ENCODE results near the gene KRABD2.
"Not testable (repeated sequence)": the region's sequence is repeated elsewhere in the genome, so short reads cannot be mapped to it uniquely, and the experiment has no call there.

The KRABD2 gene

GRCh38 chr17:8360260-8360659 is 16.2 kb downstream of the KRABD2 start:
- DNase-seq = no peak

DNA sequence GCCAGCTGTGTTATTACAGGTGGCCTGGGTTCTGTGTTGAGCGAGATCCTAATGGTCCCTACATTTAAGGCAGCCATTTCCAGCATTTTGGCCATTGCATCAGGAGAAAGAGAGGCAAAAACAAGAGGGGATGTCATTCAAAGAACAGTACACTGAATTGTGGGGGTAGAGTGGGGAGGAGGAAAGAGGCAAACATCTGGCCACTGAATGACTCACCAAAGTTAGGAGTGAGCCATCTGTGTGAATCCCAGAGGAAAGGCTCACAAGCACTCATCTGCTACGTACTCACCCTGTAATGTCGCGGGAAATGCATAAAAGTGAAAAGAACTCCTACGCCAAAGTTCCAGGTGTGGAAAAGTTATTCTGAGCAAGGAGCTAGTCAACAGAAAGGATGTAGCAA is 16.7 kb downstream of the KRABD2 start:
- DNase-seq = no peak

DNA sequence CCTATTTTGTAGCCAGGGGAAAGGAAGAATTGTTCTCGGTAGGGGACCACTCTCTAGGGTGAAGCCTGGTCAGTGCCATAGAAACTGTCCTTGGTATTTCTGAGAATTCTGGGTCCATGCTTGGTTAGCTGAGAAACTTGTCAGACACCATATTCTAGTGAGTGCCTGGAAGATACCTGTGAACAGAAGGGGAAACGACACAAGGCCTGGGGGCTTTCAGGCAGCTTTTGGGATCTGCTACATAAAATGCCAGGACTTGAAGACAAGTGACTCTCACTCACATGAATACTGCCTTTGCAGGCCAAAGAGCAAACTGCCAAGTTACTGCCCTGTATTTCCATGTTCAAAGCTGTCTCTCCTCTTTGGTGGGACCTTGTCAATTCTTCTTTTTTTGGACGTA is 18.6 kb downstream of the KRABD2 start:
- no peak for DNase-seq

DNA sequence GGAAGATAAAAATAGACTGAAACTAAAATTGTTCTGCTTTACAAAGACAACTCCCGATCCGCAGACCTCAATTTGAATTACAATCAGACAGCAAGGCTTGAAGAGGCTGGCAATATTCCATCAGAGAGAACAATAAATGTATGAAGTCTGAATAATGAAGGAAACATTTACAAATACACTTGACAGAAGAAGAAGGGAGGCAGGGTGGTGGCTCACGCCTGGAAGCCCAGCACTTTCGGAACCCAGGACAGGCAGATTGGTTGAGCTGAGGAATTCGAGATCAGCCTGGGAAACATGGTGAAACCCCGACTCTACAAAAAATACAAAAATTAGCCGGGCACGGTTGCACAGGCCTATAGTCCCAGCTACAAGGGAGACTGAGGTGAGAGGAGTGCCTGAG is 22.3 kb downstream of the KRABD2 start:
- no peak for DNase-seq

DNA sequence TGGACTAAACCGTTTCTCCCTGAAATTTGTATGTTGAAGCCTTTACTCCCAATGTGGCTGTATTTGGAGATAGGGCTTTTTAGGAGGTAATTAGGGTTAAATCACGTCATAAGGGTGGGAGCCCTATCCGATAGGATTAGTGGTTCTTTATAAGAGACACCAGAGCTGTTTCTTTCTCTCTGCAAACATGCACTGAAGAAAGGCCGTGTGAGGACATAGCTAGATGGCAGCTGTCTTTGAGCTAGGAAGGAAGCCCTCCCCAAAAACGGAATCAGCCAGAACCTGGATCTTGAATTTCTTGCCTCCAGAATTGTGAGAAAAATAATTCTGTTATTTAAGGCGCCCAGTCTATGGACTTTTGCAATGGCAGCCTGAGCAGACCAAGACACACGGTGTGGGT is 22.8 kb downstream of the KRABD2 start:
- no peak for DNase-seq

DNA sequence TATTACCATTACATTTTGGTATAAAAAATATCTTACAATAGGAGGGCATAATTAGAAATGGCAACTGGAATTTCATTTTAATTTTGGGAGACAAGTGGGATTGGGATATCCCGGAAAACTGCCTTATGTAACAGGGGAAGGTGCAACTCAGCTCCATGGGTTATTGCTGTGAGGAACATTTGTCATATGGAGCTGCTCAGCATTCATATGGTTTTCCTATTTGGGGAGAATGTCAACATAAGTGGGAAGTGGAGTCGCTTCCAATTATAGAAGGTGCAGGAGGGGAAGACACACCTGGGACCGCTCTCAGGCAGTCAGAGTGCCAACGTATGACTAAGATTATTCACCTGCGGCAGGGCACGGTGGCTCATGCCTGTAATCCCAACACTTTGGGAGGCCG is 26.2 kb downstream of the KRABD2 start:
- DNase-seq = no peak

DNA sequence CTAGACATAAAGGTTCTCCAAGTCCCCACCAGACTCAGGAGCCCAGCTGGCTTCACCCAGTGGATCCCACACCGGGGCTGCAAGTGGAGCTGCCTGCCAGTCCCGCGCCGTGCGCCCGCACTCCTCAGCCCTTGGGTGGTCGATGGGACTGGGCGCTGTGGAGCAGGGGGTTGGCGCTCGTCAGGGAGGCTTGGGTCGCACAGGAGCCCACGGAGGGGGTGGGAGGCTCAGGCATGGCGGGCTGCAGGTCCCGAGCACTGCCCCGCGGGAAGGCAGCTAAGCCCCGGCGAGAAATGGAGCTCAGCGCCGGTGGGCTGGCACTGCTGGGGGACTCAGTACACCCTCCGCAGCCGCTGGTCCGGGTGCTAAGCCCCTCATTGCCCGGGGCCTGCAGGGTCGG is 29.5 kb downstream of the KRABD2 start:
- not testable (repeated sequence) for DNase-seq

DNA sequence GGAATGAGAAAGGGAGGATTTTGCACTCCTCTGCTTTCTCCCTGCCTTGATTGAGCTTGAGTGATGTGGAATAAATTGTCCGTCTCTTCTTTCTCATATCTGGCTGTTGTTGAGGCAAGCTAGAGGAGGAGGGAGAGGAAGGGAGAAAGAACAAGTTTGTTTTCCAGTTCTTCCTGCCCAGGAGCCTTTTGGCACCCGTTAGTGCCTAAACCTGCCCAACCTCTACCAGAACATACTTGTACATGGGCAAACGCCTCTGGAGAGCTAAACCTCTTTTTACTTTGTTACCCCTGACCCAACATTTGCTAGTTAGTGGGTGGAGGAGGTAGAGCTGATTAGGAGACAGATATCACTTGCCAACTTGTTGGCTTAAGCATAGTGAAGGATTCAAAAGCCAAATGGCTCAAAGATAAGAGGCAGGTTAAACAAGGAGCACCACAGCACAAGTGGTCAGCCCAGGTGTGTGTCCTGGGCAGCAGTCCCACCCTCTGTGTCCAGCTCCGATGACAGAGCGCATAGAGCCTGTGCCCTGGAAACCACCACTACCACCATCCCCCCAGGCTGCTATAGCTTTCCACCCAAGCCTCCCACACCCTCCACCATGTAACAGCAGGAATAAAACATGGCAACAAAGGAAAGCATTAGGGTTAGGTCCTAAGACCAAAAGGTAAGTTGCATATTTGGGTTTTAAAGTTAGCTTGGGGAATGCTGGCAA is 30.4 kb downstream of the KRABD2 start:
- DNase-seq = no peak

DNA sequence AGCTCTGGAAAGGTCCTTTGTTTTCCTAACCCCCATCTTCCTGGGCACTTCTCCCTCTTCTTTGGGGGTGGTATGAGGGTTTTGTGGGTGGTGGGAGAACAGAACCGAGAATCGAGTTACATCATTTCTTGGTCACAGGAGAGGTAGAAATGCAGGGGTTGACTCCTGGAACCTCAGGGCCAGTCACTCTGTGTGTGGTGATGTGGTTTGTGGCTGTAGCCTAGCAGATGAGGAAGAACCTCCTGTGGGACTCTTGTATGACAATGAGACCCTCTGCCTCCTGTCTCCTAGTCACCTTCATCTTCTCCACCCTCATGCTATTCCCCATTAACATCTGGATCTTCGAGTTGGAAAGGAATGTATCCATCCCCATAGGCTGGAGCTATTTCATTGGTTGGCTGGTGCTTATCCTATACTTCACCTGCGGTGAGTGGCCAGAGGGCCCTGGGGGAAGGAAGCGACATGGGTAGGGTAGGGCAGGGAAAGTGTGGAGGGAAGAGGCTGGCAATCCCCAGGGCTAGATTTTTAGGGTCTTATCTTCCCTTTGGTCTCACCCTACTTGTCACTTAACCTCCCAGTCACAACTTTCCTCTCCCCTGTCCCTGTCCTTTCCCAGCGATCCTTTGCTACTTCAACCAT is 31.3 kb downstream of the KRABD2 start:
- no peak for DNase-seq

DNA sequence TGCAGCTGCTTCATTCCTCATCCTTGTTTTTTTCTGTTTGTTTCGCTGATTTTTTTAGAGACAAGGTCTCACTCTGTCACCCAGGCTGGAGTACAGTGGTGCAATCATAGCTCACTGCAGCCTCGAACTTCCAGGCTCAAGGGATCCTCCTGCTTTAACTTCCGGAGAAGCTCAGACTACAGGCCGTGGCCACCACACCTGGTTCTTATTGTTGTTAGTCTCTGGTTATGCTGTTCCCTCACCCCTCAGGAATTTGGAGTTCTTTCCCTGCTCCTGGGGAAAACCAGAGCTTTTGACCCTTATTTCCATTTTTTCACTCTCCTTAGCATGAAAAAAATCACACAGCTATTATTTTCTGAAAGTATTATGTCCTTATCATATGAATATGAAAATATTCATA is 35.0 kb downstream of the KRABD2 start:
- no peak for DNase-seq

DNA sequence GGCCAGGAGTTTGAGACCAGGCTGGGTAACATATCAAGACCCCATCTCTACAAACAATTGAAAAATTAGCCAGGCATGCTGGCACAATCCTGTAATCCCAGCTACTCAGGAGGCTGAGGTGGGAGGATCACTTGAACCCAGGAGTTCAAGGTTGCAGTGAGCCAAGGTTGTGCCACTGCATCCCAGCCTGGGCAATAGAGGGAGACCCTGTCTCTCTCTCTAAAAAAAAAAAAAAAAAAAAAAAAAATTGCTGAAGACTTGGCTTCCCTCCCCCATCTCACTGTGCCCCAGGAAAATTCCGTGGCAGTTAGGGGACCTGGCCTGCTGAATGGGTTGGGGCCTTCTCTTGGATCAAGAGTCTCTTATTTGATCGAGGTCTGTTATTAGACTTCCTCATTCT is 37.0 kb downstream of the KRABD2 start, which contains the start of gene ODF4:
Gene ODF4, plus strand, starts transcription at position 301 of the 400 bp plus-strand sequence. CDS start 212 bp downstream, outside the sequence.
- DNase-seq = no peak

- no peak for DNase-seq
Observed at GRCh38 chr17:8338753-8339140, 37.8 kb downstream of the KRABD2 start.

GRCh38 chr17:8337802-8338752 is 38.4 kb downstream of the KRABD2 start:
- DNase-seq = no peak

DNA sequence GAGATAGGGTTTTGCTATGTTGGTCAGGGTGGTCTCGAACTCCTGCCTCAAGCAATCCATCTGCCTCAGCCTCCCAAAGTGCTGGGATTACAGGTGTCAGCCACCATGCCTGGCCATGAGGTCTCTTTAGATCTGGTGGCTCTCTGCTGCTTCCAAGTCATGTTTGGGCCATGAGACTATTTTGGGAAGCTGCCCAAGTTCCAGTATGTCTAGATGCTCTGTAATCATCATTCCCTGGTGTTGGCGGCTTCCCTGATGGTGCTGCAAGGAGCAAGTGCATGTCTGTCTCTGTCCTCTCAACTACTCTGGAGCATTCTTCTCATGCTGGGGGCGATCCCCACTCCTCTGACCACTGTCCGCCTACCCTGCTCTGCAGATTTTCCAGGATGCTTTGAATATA is 43.2 kb downstream of the KRABD2 start:
- no peak for DNase-seq

- no peak for DNase-seq
Observed at GRCh38 chr17:8332688-8333087, 43.8 kb downstream of the KRABD2 start.

DNA sequence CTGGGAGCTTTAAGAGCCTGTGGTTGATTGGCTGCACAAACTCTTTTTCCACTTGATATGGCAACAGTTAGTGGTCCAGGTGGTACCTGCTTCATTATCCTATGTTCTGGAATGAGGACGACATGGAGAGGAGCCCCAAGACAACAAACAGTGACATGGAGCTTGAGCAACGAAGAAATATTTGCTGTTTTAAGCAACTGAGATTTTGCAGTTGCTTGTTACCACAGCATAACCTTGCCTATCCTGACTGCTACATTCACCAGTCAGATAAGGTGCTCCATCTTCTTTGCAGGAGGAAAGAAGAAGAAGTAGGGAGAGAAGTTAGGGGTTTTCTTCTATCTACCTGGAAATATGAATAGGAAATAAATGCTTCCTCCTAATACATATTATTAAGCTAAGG is 44.4 kb downstream of the KRABD2 start:
- no peak for DNase-seq

DNA sequence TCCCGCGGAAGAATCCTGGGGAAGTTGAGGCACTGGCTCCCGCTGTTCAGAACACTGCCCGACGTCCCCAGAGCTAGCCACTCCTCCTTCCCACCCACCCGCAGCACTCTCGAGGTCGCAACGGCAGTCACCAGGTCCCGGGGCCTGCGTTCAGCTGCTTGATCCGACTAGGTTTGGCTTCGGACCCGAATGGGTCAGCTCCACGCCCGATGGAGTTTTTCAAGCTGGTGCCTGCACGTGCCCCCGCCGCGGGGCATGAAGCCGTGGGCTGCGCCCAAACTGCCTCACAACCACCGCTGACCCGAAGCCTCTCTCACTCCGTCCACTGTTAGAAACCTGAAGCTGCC is 49.2 kb downstream of the KRABD2 start:
- DNase-seq = no peak
